WTC11 (cell line): ENCODE measurements around the gene ZNF30. TPM values are rescaled to one million over a fixed set of nuclear protein-coding genes. Genes with fewer than 3 reads are reported as not detected.
A peak's percentile ranks its signal among the peaks of the same experiment; 100 is the strongest.
"Not testable (repeated sequence)": the region's sequence is repeated elsewhere in the genome, so short reads cannot be mapped to it uniquely, and the experiment has no call there.

Experiments
- ATAC-seq: fragments of 200-7000 bp; cut with Tn5 transposase; 2 replicates; pipeline ENCODE4 v1.10.0; 2021; ENCODE audit warnings: mild to moderate bottlenecking, moderate library complexity
- CTCF ChIA-PET: fragments of 300-600 bp; sonication (Branson Sonifier 250); formaldehyde crosslinking; loops from one replicate; lab custom pipeline; 2021; ENCODE audit warnings: antibody characterized with exemption; lab: Charles Lee
- POLR2A ChIA-PET: fragments of 350-600 bp; sonication (Branson Sonifier 250); formaldehyde crosslinking; loops from one replicate; lab custom pipeline; 2021; ENCODE audit warnings: antibody characterized with exemption; lab: Charles Lee
- DNase-seq: peaks from one replicate; pipeline ENCODE4 v3.0.0; 2021; ENCODE audit warnings: low spot score
- H3K27ac Mint-ChIP-seq: 2 replicates; pipeline ENCODE4 v1.8.0; 2021; ENCODE audit warnings: mixed read lengths
- H3K27me3 Mint-ChIP-seq: 2 replicates; pipeline ENCODE4 v1.8.0; 2021; ENCODE audit warnings: low read depth, mild to moderate bottlenecking, moderate library complexity, mixed read lengths
- H3K36me3 Mint-ChIP-seq: 2 replicates; pipeline ENCODE4 v1.8.0; 2021; ENCODE audit warnings: mixed read lengths
- H3K4me1 Mint-ChIP-seq: 2 replicates; pipeline ENCODE4 v1.8.0; 2022; ENCODE audit warnings: mixed read lengths
- H3K4me3 Mint-ChIP-seq: 2 replicates; pipeline ENCODE4 v1.8.0; 2021; ENCODE audit warnings: mild to moderate bottlenecking, moderate library complexity, mixed read lengths
- H3K9me3 Mint-ChIP-seq: 2 replicates; pipeline ENCODE4 v1.8.0; 2021; ENCODE audit warnings: mixed read lengths
- ARID4B ChIP-seq: sonication (generic); formaldehyde crosslinking; IDR thresholded peaks from 2 replicates; pipeline ENCODE4 v1.8.0; 2023; ENCODE audit warnings: missing genetic modification reagents, mild to moderate bottlenecking, borderline replicate concordance
- CBFB ChIP-seq: sonication (generic); formaldehyde crosslinking; IDR thresholded peaks from 2 replicates; pipeline ENCODE4 v1.8.1; 2022; ENCODE audit warnings: mild to moderate bottlenecking, low read depth, missing genetic modification reagents
- CREB1 ChIP-seq: sonication (generic); formaldehyde crosslinking; IDR thresholded peaks from 2 replicates; pipeline ENCODE4 v1.8.0; 2023; ENCODE audit warnings: mild to moderate bottlenecking, missing genetic modification reagents
- E2F1 ChIP-seq: sonication (generic); formaldehyde crosslinking; IDR thresholded peaks from 2 replicates; pipeline ENCODE4 v1.8.0; 2022; ENCODE audit warnings: mild to moderate bottlenecking, missing genetic modification reagents
- GRHL2 ChIP-seq: fragments of 250-450 bp; sonication (Bioruptor Pico); IDR thresholded peaks from 2 replicates; pipeline ENCODE4 v1.8.0; 2022; ENCODE audit warnings: mild to moderate bottlenecking, moderate library complexity; ENCODE audit not compliant: insufficient replicate concordance, severe bottlenecking
- GTF2I ChIP-seq: fragments of 250-450 bp; sonication (Bioruptor Pico); conservative IDR thresholded peaks from 2 replicates; pipeline ENCODE4 v1.4.0; 2021; ENCODE audit warnings: mild to moderate bottlenecking
- NFE2L1 ChIP-seq: sonication (generic); formaldehyde crosslinking; IDR thresholded peaks from 2 replicates; pipeline ENCODE4 v1.8.1; 2023; ENCODE audit warnings: missing genetic modification reagents
- RORB ChIP-seq: fragments of 250-450 bp; sonication (Bioruptor Pico); IDR thresholded peaks from 2 replicates; pipeline ENCODE4 v1.9.0; 2021; ENCODE audit warnings: mild to moderate bottlenecking
- TCF7 ChIP-seq: sonication (generic); formaldehyde crosslinking; IDR thresholded peaks from 2 replicates; pipeline ENCODE4 v1.8.0; 2022; ENCODE audit warnings: mild to moderate bottlenecking, low read depth, missing genetic modification reagents, moderate library complexity
- TEAD1 ChIP-seq: sonication (generic); formaldehyde crosslinking; IDR thresholded peaks from 2 replicates; pipeline ENCODE4 v1.8.0; 2022; ENCODE audit warnings: mild to moderate bottlenecking, missing genetic modification reagents
- TP53 ChIP-seq: sonication (generic); formaldehyde crosslinking; IDR thresholded peaks from 2 replicates; pipeline ENCODE4 v1.8.1; 2023; ENCODE audit warnings: mild to moderate bottlenecking, missing genetic modification reagents
- ZNF671 ChIP-seq: fragments of 250-450 bp; sonication (Bioruptor Pico); IDR thresholded peaks from 2 replicates; pipeline ENCODE4 v1.8.0; 2021; ENCODE audit warnings: mild to moderate bottlenecking
- total RNA-seq: library from RNA; stranded (reverse); gene quantifications from 3 replicates; pipeline ENCODE4 v1.2.3, GENCODE V29; 2021
- TF ChIP-seq, protein P1 (sequence below): sonication (generic); formaldehyde crosslinking; conservative IDR thresholded peaks from 2 replicates; pipeline ENCODE4 v1.8.1; 2022; ENCODE audit warnings: mild to moderate bottlenecking, missing genetic modification reagents
- TF ChIP-seq, protein P2 (sequence below): sonication (generic); formaldehyde crosslinking; IDR thresholded peaks from 2 replicates; pipeline ENCODE4 v1.8.1; 2023; ENCODE audit warnings: mild to moderate bottlenecking, missing genetic modification reagents, borderline replicate concordance

The ZNF30 gene
- total RNA-seq, 1 experiment from 2014 or later: 5.4 TPM

GRCh38 chr19:34964598-34964997 is 37.9 kb downstream of the ZNF30 start:
- Mint-ChIP-seq H3K4me3 (peak overlapping the region; percentile 70), H3K9me3 (peaks cover 45% of the 10 kb centered on the region), H3K27me3 (peaks cover 29% of the 10 kb centered on the region), H3K27ac (no peak overlapping the region), H3K36me3 (peaks cover 55% of the 10 kb centered on the region), H3K4me1 (peaks cover 34% of the 10 kb centered on the region)
- DNase-seq: no peak
- TF ChIP-seq GTF2I: no peak
- TF ChIP-seq RORB: no peak
- no peak for TF ChIP-seq TP53 (CRISPR knock-in tag)
- no peak for TF ChIP-seq E2F1 (CRISPR knock-in tag)
- TF ChIP-seq NFE2L1 (CRISPR knock-in tag): no peak
- no peak for ATAC-seq
- ChIA-PET CTCF (interaction anchor here (3.0 kb wide), 1 partner anchor 8 kb away, joined by 9 read pairs; no protein-coding TSS in a partner anchor), POLR2A (no interaction called here)

GRCh38 chr19:34965505-34965904 is 38.8 kb downstream of the ZNF30 start:
- ATAC-seq, H3K27ac Mint-ChIP-seq, POLR2A ChIA-PET, CTCF ChIA-PET, DNase-seq: not testable (repeated sequence)
- Mint-ChIP-seq H3K9me3 (peaks cover 45% of the 10 kb centered on the region), H3K4me3 (peak overlapping the region; percentile 70; the same call in 1 of the 2 replicates), H3K27me3 (peaks cover 38% of the 10 kb centered on the region), H3K4me1 (peaks cover 34% of the 10 kb centered on the region), H3K36me3 (peaks cover 55% of the 10 kb centered on the region)
- peak; percentile 22; the same call in 1 of the 2 replicates for TF ChIP-seq TEAD1 (CRISPR knock-in tag)

DNA sequence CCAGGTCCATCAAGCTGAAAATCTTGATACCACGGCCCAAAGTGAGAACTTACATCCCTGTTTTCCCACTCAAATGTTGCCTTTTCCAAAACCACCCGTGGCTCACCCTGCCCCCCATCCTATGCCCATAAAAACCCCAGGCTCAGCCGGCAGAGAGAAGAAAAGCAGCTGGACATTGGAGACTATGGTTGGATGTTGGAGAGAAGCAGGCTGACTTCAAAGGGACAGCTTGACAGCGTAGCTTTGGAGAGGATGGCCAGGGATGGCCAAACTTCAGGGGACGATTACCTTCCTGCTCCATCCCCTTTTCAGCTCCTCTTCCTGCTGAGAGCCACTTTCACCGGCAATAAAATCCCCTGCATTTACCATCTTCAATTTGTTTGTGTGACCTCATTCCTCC is 40.8 kb downstream of the ZNF30 start:
- H3K27ac Mint-ChIP-seq: no peak overlapping the region
- TF ChIP-seq ZNF671: no peak
- no peak for TF ChIP-seq ARID4B (CRISPR knock-in tag)
- TF ChIP-seq TCF7 (CRISPR knock-in tag): no peak
- TF ChIP-seq, protein P1, sequence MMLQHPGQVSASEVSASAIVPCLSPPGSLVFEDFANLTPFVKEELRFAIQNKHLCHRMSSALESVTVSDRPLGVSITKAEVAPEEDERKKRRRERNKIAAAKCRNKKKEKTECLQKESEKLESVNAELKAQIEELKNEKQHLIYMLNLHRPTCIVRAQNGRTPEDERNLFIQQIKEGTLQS (CRISPR knock-in tag): no peak
- TF ChIP-seq GRHL2 (CRISPR knock-in tag): no peak
- TF ChIP-seq, protein P2, sequence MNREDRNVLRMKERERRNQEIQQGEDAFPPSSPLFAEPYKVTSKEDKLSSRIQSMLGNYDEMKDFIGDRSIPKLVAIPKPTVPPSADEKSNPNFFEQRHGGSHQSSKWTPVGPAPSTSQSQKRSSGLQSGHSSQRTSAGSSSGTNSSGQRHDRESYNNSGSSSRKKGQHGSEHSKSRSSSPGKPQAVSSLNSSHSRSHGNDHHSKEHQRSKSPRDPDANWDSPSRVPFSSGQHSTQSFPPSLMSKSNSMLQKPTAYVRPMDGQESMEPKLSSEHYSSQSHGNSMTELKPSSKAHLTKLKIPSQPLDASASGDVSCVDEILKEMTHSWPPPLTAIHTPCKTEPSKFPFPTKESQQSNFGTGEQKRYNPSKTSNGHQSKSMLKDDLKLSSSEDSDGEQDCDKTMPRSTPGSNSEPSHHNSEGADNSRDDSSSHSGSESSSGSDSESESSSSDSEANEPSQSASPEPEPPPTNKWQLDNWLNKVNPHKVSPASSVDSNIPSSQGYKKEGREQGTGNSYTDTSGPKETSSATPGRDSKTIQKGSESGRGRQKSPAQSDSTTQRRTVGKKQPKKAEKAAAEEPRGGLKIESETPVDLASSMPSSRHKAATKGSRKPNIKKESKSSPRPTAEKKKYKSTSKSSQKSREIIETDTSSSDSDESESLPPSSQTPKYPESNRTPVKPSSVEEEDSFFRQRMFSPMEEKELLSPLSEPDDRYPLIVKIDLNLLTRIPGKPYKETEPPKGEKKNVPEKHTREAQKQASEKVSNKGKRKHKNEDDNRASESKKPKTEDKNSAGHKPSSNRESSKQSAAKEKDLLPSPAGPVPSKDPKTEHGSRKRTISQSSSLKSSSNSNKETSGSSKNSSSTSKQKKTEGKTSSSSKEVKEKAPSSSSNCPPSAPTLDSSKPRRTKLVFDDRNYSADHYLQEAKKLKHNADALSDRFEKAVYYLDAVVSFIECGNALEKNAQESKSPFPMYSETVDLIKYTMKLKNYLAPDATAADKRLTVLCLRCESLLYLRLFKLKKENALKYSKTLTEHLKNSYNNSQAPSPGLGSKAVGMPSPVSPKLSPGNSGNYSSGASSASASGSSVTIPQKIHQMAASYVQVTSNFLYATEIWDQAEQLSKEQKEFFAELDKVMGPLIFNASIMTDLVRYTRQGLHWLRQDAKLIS: no peak
- no peak for TF ChIP-seq CREB1 (CRISPR knock-in tag)
- no peak for TF ChIP-seq CBFB (CRISPR knock-in tag)
- peaks cover 52% of the 10 kb centered on the region for H3K9me3 Mint-ChIP-seq
- no peak for ATAC-seq
- POLR2A ChIA-PET: no interaction called here
- CTCF ChIA-PET: interaction anchor here (1.1 to 1.5 kb wide), 3 partner anchors 77 to 129 kb away, joined by 3 to 9 read pairs (median 4); no protein-coding TSS in a partner anchor
- H3K4me1 Mint-ChIP-seq: peaks cover 26% of the 10 kb centered on the region
- peaks cover 41% of the 10 kb centered on the region for H3K27me3 Mint-ChIP-seq
- H3K36me3 Mint-ChIP-seq: peaks cover 47% of the 10 kb centered on the region
- H3K4me3 Mint-ChIP-seq: no peak overlapping the region
- DNase-seq: no peak
